ENCODE data around the gene GK.

The GK gene

DNA sequence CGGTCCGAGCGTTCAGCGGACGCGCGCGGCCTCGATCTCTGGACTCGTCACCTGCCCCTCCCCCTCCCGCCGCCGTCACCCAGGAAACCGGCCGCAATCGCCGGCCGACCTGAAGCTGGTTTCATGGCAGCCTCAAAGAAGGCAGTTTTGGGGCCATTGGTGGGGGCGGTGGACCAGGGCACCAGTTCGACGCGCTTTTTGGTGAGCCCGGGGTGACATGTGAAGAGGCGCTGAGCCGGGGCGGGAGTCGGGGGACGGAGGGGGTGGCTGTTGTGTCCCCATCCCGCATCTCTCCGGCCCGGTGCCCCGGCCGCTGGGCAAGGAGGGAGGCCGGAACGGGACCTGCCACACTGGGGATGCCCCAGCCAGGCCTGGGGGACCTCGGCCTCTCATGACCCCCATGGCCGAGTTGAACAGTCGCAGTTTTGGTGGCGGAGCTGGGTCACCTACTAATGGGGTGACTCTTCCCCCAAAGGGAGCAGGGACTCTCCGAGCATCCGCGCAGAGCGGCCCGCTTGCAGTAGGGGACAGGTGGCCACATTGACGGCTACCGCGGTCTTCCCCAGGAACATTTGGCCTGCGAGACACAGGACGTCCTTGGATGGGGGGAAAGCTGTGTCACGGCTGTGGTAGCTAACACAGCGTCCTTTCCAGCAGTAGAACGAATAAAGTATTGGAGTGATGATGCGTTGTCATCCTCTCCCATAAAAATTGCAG is at the start of gene GK:
Gene GK, plus strand, starts transcription at position 9 of the 717 bp plus-strand sequence. Its CDS starts 115 bp downstream, at position 124.
- peak within 1 kb of the TSS; percentile 86 for H3K4me3 ChIP-seq (ENCODE audit: low read depth, low read length)
- DNase-seq (ENCODE audit: low read depth) = no peak
- TF ChIP-seq, protein P1, sequence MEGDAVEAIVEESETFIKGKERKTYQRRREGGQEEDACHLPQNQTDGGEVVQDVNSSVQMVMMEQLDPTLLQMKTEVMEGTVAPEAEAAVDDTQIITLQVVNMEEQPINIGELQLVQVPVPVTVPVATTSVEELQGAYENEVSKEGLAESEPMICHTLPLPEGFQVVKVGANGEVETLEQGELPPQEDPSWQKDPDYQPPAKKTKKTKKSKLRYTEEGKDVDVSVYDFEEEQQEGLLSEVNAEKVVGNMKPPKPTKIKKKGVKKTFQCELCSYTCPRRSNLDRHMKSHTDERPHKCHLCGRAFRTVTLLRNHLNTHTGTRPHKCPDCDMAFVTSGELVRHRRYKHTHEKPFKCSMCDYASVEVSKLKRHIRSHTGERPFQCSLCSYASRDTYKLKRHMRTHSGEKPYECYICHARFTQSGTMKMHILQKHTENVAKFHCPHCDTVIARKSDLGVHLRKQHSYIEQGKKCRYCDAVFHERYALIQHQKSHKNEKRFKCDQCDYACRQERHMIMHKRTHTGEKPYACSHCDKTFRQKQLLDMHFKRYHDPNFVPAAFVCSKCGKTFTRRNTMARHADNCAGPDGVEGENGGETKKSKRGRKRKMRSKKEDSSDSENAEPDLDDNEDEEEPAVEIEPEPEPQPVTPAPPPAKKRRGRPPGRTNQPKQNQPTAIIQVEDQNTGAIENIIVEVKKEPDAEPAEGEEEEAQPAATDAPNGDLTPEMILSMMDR (IDR thresholded peaks at IDR 0.05; ENCODE audit: low read depth, low read length, missing control alignments) = no peak

DNA sequence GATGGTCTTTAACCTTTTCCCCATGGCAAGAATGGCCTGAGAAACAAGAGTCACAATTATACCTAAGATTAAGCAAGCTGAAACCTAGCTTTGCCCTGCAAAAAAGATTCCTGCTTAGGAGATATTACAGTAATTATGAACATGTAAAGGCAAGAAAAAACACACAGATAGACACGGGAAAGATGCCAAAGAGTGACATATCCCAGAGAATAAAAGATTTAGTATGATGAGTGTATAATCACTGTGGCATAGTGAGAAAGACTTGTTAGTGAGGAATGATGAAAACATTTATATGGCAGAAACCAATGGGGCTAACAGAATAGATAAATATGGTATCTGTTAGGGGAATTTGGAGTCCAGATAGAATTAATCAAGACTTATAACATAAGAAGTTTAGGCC is 46.1 kb upstream of the GK start:
- DNase-seq (ENCODE audit: low read depth) = no peak
- H3K4me3 ChIP-seq (ENCODE audit: low read depth, low read length) = no peak overlapping the region
- TF ChIP-seq, protein P1 (IDR thresholded peaks at IDR 0.05; ENCODE audit: low read depth, low read length, missing control alignments) = no peak

DNA sequence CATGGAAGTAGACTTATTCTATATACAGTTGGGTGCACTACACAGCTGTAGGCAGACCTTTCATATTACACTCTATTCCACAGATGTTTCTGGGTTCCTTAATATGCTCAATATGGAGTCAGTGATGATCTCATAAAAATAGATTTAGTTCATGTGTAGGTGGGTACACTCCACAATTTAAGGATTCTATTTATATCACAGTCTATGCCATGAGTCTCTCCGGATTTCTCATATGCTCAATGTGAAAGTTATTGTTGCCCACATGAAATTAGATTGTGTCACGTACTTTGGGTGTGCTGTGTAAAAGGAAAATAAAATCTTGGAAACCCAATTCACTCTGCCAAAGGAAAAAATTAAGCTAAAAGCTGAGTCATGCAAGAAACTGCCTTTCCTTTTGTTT is 43.2 kb upstream of the GK start:
- H3K4me3 ChIP-seq (ENCODE audit: low read depth, low read length) = no peak overlapping the region
- DNase-seq (ENCODE audit: low read depth) = no peak
- TF ChIP-seq, protein P1 (IDR thresholded peaks at IDR 0.05; ENCODE audit: low read depth, low read length, missing control alignments) = no peak

DNA sequence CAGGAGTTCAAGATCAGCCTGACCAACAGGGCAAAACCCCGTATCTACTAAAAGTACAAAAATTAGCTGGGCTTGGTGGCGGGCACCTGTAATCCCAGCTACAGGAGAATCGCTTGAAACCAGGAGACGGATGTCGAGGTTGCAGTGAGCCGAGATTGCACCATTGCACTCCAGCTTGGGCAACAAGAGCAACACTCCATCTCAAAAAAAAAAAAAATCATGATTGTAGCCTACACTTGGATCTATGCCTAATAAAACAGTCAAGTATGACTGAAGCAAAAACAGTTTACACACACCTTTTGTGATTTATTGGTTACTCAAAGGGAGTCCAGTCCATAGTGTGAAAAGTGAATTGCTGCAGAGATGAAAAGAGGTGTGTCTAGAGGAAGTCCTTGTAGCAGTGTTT is 41.0 kb upstream of the GK start:
- TF ChIP-seq, protein P1 (IDR thresholded peaks at IDR 0.05; ENCODE audit: low read depth, low read length, missing control alignments) = no peak
- no peak overlapping the region for H3K4me3 ChIP-seq (ENCODE audit: low read depth, low read length)
- no peak for DNase-seq (ENCODE audit: low read depth)

DNA sequence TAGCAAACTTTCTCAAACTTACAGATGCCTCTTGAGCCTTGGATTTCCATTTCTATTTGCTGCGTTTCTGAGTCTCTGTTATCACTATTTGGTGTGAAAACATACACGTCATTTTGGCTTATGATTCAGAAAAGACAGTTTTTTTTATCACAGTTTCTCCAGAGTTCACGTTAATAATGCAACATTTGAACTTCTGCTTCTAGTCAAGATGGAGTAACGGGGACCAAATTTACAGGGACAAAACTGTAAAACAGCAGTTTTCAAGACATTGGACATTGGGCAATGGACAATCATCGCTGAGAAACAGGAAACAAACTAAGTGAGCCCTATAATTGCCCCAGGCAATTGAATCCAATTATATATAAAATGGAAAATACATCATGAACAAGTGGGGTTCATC is 39.5 kb upstream of the GK start:
- TF ChIP-seq, protein P1 (IDR thresholded peaks at IDR 0.05; ENCODE audit: low read depth, low read length, missing control alignments) = no peak
- H3K4me3 ChIP-seq (ENCODE audit: low read depth, low read length) = no peak overlapping the region
- no peak for DNase-seq (ENCODE audit: low read depth)

DNA sequence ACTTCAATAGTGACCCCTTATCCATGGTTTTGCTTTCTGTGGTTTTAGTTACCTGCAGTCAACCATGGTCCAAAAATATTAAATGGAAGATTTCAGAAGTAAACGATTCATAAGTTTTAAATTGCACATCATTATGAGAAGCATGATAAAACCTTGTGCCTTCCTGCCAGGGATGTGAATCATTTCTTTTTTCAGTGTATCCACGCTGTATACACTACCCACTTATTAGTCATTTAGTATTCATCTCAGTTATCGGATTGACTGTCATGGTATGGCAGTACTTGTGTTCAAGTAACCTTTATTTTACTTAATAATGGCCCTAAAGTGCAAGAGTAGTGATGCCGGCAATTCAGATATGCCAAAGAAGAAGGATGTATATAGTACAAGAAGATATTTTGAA is 38.0 kb upstream of the GK start:
- H3K4me3 ChIP-seq (ENCODE audit: low read depth, low read length) = no peak overlapping the region
- DNase-seq (ENCODE audit: low read depth) = no peak
- TF ChIP-seq, protein P1 (IDR thresholded peaks at IDR 0.05; ENCODE audit: low read depth, low read length, missing control alignments) = no peak

DNA sequence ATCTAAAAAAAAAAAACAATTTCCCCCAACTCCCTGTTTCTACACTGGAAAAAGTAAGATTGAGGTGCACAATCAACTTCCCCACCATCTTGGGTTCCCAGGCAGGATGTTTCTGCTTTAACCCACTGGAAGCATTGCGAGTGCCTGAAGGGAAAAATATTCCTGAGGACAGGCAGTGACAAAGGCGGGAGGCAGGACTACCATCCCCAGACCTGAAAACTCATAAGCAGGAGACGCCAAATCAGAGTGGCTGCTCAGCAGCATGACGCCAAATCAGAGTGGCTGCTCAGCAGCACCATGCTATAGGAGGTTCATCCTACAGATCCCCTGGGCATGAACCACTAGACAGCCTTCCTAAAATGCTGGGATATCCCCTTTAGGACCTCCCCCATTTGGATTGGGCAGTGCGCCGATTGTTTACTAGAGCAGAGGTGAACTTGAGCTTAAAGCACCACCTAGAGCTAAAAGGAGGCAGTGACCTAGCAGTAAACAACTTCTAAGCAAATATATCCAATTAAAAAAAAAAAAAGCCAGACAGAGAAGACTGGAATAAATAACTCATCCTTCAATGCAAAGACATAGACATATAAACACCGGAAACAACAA is 35.0 kb upstream of the GK start:
- TF ChIP-seq, protein P1 (IDR thresholded peaks at IDR 0.05; ENCODE audit: low read depth, low read length, missing control alignments) = peak; percentile 26
- DNase-seq (ENCODE audit: low read depth) = no peak
- H3K4me3 ChIP-seq (ENCODE audit: low read depth, low read length) = no peak overlapping the region

Data from GM12864 (cell line).